ENCODE data around the gene KCNN3.

GRCh38 chr1:154797175-154797574, 72.9 kb downstream of the KCNN3 start:
- no peak for TF ChIP-seq POLR2AphosphoS5 (IDR thresholded peaks at IDR 0.05; ENCODE audit: low read depth)
- TF ChIP-seq CTCF (IDR thresholded peaks at IDR 0.05; ENCODE audit: insufficient read depth, low read length): no peak
- no peak for TF ChIP-seq GABPA (IDR thresholded peaks at IDR 0.05; ENCODE audit: low read depth)
- no peak for TF ChIP-seq REST (IDR thresholded peaks at IDR 0.05; ENCODE audit: insufficient replicate concordance, low read depth)
